GM12801 (cell line): ENCODE data around the gene ADGRF4.

ENCODE experiments used
- CTCF ChIP-seq: IDR thresholded peaks from one replicate; pipeline ENCODE4 v1.5.1; 2011; ENCODE audit warnings: control low read depth; ENCODE audit not compliant: insufficient read length; ENCODE audit errors: extremely low read depth

ADGRF4 gene

DNA sequence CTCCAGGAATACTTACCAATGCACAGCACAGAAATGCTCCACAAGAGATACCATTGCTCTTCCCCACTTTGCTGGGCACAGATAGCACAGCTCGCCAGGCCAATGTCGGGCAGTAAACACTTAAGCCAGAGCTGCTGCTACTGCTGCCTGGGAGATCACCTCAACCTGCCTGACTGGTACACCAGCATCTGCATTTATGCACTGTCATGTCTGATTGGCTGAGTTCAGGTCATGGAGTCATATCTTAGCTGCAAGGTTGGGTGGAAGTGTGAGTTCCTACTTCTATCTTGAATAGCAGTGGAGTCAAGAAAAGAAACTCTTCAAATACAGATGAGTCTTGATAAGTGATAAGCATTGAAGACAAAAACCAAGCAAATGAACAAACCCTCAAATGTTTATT is 10.9 kb upstream of the ADGRF4 start:
- TF ChIP-seq CTCF, result no peak

GRCh38 chr6:47690214-47690613 is 8.2 kb upstream of the ADGRF4 start:
- TF ChIP-seq CTCF, result no peak

- no peak for TF ChIP-seq CTCF
These were observed 7.6 kb upstream of the ADGRF4 start for GRCh38 chr6:47690791-47691190.

DNA sequence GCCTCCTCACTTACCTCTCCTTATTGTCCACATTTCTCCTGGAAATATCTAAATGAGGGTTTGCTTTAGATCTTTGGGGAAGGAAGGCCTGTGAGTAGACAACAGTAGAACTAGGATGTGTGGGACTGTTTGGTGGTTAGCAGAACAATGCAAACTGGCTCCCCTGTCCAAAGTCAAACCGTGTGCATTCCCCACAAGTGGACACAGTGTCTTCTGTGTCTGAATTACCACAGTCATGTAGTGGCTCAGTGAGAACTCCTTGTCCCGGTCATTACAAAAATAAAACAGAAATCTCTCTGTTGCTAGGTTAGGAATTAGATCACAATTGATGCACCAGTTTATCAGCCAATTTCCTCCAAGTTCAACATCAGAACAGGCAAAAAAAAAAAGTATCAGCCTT is 455 bp upstream of the ADGRF4 start:
- no peak for TF ChIP-seq CTCF

GRCh38 chr6:47700053-47700452 is 1.7 kb downstream of the ADGRF4 start:
- TF ChIP-seq CTCF, result no peak

- TF ChIP-seq CTCF, result no peak
These were observed 2.2 kb downstream of the ADGRF4 start for GRCh38 chr6:47700596-47700995.

DNA sequence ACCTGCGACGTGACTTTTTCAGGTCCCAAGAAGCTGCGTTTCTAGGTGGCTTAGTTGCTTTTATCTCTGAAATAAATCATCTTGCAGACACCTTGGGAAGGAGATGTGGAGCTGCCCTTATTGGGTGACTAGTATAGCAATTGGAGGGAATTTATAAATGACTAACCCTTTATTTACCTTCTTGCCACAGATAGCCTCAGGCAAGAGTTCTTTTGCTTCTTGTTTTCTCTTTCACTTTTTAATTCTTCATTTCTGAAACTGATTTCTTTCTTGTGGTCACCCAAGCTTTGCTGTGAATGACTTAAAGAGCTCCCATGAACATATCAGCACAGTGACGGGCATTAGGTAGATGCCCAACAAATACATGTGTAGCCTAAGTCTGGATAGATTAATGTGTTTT is 3.0 kb downstream of the ADGRF4 start:
- TF ChIP-seq CTCF, result no peak

GRCh38 chr6:47709160-47709559 is 10.8 kb downstream of the ADGRF4 start:
- TF ChIP-seq CTCF, result no peak
